Spinal cord (tissue), 10 donors: ENCODE measurements around the gene PLXNB3. TPM values are rescaled to one million over a fixed set of nuclear protein-coding genes. Genes with fewer than 3 reads are reported as not detected.
A peak's percentile ranks its signal among the peaks of the same experiment; 100 is the strongest.

Experiments used
- DNase-seq, 6 donors: peaks; one replicate each; pipeline versions ENCODE4 v3.0.0 to v3.0.0-alpha.2; 2013 to 2015; ENCODE audit warnings: low spot score in 6 of 6, low read depth in 4 of 6
- H3K27ac ChIP-seq: one replicate; pipeline ENCODE4 v1.5.1; 2013; ENCODE audit warnings: low read depth, low read length, control low read depth
- H3K27me3 ChIP-seq: one replicate; pipeline ENCODE4 v1.6.1; 2013; ENCODE audit warnings: low read length; ENCODE audit not compliant: control insufficient read depth, insufficient read depth
- H3K36me3 ChIP-seq: one replicate; pipeline ENCODE4 v1.6.1; 2013; ENCODE audit warnings: low read length; ENCODE audit not compliant: control insufficient read depth, insufficient read depth
- H3K4me1 ChIP-seq: one replicate; pipeline ENCODE4 v1.6.1; 2013; ENCODE audit warnings: low read length; ENCODE audit not compliant: control insufficient read depth, insufficient read depth
- H3K4me3 ChIP-seq: one replicate; pipeline ENCODE4 v1.5.1; 2013; ENCODE audit warnings: low read depth, low read length, control low read depth
- H3K9me3 ChIP-seq: one replicate; pipeline ENCODE4 v1.6.1; 2013; ENCODE audit warnings: low read length; ENCODE audit not compliant: control insufficient read depth, insufficient read depth
- WGBS: methylation state at CpG from one replicate; pipeline ENCODE4 v1.1.5; 2013; ENCODE audit warnings: missing lambda C conversion rate; ENCODE audit not compliant: insufficient coverage; 5-methylcytosine and 5-hydroxymethylcytosine counted together
- polyA plus RNA-seq, 2 donors: library from polyadenylated mRNA; unstranded; fragments of 120-200 nt; gene quantifications; one replicate each; pipeline ENCODE4 v1.2.1, GENCODE V29; 2013; ENCODE audit not compliant: insufficient read length in 2 of 2
- total RNA-seq, 2 donors: library from RNA; depleted of rRNA in 1 of 2; stranded (reverse); fragments of 120-200 nt in 1 of 2; fragments of >200 nt in 1 of 2; gene quantifications; one replicate each; pipeline versions ENCODE4 v1.2.3 to v1.2.4, GENCODE V29; 2013 to 2014
- donor health status: healthy.

The PLXNB3 gene
- total and polyA plus RNA-seq, 4 donors = 14.6 to 136 (median 76.7) TPM

DNA sequence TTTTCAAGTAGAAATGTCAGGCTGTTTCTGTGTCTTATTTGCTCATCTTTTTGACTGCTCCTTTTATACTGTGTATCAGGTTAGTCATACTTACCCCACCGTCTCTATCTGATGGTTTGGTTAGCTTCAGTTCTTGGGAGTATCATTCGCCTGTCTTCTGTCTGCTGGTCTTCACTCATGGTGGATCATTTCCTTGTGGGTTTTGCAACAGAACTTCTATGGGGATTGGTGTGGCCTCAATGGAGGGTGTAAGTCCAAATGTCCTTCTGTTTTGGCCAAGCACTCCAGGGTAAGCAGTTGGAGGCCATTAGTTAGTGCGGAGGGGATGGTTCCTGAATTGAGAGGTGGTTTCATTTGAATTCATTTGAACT is 32.2 kb upstream of the PLXNB3 start:
- H3K9me3 ChIP-seq = no peaks in the 10 kb centered on the region
- no peak overlapping the region for H3K27ac ChIP-seq

DNA sequence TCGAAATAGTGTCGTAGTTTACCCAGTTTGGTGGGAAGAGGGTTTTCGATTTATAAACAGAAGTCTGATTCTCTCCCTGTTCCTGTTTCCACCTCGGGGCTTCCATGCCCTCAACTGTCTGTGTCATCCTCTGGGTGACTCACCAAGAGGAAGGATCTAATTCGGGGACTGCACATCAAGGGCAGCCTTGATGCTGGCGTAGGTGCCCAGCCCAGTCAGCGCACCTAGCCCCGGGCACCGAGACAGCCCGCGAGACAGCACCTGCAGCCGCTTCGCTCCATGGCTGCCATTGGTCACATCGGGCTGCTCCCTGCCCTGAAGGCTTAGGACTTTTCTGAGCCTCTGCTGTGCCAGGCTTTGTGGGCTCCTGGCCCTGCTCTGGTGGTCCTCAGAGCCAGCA is 31.6 kb upstream of the PLXNB3 start:
- WGBS = 93% methylated on average over 12 of the region's 14 CpGs
- no peak overlapping the region for H3K27ac ChIP-seq
- peaks cover 25% of the 10 kb centered on the region for H3K4me1 ChIP-seq
- H3K9me3 ChIP-seq = no peaks in the 10 kb centered on the region
- H3K27me3 ChIP-seq = no peaks in the 10 kb centered on the region
- DNase-seq = no peak
- H3K36me3 ChIP-seq = peaks cover 36% of the 10 kb centered on the region
- H3K4me3 ChIP-seq = no peak overlapping the region

More for the DNA sequence above, 32.2 kb upstream of the PLXNB3 start:
- peaks cover 31% of the 10 kb centered on the region for H3K36me3 ChIP-seq
- WGBS = no CpG with 5 or more reads among the region's 3 CpGs
- no peak for DNase-seq
- H3K27me3 ChIP-seq = no peaks in the 10 kb centered on the region
- peaks cover 30% of the 10 kb centered on the region for H3K4me1 ChIP-seq
- no peak overlapping the region for H3K4me3 ChIP-seq

DNA sequence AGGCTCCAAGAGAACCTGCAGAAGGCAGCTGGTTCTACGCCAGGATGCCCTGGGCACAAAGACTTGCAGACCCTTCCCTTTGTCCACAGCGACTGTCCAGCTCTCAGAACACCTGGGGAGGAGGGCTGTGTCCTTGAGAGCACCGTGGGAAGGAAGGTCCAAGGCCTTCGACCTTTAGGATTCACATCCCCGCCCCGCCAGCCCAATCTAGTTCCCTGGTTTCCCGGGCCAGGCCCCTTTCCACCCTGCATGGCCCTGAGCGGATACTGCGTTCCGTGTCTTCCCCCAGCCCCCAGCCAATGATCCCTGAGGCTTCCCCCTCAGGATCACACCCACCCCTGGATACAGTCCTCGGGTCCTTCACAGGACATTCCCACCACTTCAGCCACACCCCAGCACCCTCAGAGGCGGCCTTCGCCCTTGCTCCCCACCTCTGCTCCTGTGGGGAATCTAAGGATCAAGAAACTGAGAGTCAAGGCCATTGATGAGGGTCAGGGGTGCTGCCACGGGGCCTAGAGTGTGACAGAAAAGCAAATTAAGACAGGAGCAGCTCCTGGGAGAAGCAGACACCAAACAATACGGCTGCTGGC is 30.3 kb upstream of the PLXNB3 start:
- WGBS = 81% methylated on average over 12 of the region's 15 CpGs

GRCh38 chrX:153734871-153735270 is 29.2 kb upstream of the PLXNB3 start:
- 33% methylated on average over 1 of the region's 2 CpGs for WGBS
- H3K27me3 ChIP-seq = no peaks in the 10 kb centered on the region
- peaks cover 5% of the 10 kb centered on the region for H3K4me1 ChIP-seq
- H3K27ac ChIP-seq = no peak overlapping the region
- H3K4me3 ChIP-seq = no peak overlapping the region
- peaks cover 42% of the 10 kb centered on the region for H3K36me3 ChIP-seq
- H3K9me3 ChIP-seq = no peaks in the 10 kb centered on the region
- DNase-seq = no peak

More for the DNA sequence above, 30.3 kb upstream of the PLXNB3 start:
- H3K4me1 ChIP-seq = peaks cover 12% of the 10 kb centered on the region
- H3K9me3 ChIP-seq = no peaks in the 10 kb centered on the region
- no peak for DNase-seq
- H3K27ac ChIP-seq = no peak overlapping the region
- H3K36me3 ChIP-seq = peaks cover 45% of the 10 kb centered on the region
- H3K27me3 ChIP-seq = no peaks in the 10 kb centered on the region
- no peak overlapping the region for H3K4me3 ChIP-seq

DNA sequence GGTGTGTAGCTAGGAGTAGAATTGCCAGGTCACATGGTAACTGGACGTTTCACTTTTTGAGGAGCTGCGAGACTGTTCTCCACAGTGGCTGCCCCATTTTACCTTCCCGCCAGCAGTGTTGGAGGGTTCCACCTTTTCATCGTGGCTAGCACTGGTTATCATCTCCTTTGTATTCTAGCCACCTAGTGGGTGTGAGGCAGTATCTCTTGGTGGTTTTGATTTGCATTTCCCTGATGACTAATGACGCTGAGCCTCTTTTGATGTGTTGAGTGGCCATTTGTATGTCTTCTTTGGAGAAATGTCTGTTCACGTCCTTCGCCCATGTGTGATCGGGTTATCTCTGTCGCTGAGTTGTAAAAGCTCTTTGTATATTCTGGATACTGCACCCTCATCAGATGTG is 28.8 kb upstream of the PLXNB3 start:
- Histone ChIP-seq H3K27me3 (no peaks in the 10 kb centered on the region), H3K27ac (no peak overlapping the region), H3K4me1 (peaks cover 5% of the 10 kb centered on the region), H3K9me3 (no peaks in the 10 kb centered on the region), H3K4me3 (no peak overlapping the region), H3K36me3 (peaks cover 42% of the 10 kb centered on the region)
- 76% methylated on average over 9 of the region's 9 CpGs for WGBS
- DNase-seq = no peak

- H3K4me3 ChIP-seq = no peak overlapping the region
- peaks cover 5% of the 10 kb centered on the region for H3K4me1 ChIP-seq
- H3K27me3 ChIP-seq = no peaks in the 10 kb centered on the region
- WGBS = 78% methylated on average over 29 of the region's 30 CpGs
- no peaks in the 10 kb centered on the region for H3K9me3 ChIP-seq
- no peak overlapping the region for H3K27ac ChIP-seq
- peaks cover 49% of the 10 kb centered on the region for H3K36me3 ChIP-seq
- DNase-seq = no peak
These were observed 27.8 kb upstream of the PLXNB3 start for GRCh38 chrX:153736071-153736820.

- DNase-seq = peak in 1 of 6 donors; percentile 17
- Histone ChIP-seq H3K27ac (no peak overlapping the region), H3K4me3 (no peak overlapping the region), H3K9me3 (no peaks in the 10 kb centered on the region), H3K4me1 (peaks cover 5% of the 10 kb centered on the region), H3K27me3 (no peaks in the 10 kb centered on the region), H3K36me3 (peaks cover 53% of the 10 kb centered on the region)
- 73% methylated on average over 12 of the region's 15 CpGs for WGBS
These were observed 27.1 kb upstream of the PLXNB3 start for GRCh38 chrX:153736871-153737441.

DNA sequence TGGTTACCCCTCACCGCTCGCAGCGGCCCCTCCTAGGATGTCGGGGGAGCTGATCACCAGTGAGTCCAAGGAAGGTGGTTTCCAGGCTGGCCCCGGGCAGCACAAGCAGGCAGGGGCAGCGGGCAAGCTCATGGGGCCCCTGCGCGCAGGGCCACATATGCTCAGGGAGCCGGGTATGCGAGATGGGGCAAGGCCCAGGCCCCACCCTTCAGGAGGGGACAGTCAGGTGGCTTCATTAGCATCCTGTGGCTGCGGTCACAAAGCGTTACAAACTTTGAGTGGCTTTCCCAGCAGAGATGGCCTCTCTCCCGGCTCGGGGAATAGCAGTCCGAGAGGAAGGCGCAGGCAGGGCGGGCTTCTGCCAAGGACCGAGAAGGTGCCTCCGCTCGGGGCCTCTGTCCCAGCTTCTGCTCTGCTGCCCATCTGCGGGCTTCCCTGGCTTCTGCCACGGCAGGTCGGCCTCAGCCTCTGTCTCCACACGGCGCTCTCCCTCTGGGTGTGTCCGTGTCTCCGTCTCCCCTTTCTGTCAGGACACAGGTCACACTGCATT is 25.9 kb upstream of the PLXNB3 start:
- no peaks in the 10 kb centered on the region for H3K27me3 ChIP-seq
- WGBS = 88% methylated on average over 21 of the region's 27 CpGs

DNA sequence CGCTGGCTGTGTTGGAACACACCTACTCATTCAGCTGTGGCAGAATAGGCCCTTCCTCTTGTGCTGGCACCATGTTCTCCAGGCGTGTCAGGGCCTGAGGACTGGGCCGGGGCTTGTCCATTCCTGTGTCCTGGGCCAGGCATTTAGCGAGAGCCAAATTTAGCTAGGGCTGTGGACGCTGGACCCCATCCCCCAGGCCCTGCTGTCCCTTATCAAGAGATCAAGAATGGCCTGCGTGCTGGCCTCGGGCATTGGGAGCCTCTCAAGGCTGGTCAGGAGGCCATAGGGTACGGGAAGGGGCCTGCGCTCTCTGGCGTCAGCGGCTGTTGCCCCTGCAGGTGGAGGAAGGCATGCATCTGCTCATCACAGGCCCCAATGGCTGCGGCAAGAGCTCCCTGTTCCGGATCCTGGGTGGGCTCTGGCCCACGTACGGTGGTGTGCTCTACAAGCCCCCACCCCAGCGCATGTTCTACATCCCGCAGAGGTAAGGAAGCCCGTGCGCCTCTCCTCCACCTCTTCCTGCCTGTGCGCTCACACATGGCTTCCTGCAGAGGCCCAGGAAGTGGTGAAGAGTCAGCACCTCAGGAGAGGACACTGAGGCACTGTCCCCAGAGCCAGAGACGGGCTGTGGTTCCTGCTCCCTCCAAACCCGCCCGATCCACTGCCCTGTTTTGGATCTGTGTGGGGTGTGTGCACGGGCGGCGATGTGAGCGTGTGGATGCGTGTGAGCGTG is 24.1 kb upstream of the PLXNB3 start:
- no peaks in the 10 kb centered on the region for H3K27me3 ChIP-seq
- H3K4me1 ChIP-seq = peaks cover 18% of the 10 kb centered on the region
- H3K9me3 ChIP-seq = no peaks in the 10 kb centered on the region
- H3K4me3 ChIP-seq = no peak overlapping the region
- peaks cover 45% of the 10 kb centered on the region for H3K36me3 ChIP-seq
- DNase-seq = no peak
- 86% methylated on average over 28 of the region's 29 CpGs for WGBS
- H3K27ac ChIP-seq = no peak overlapping the region

More for the DNA sequence above, 25.9 kb upstream of the PLXNB3 start:
- no peak overlapping the region for H3K4me3 ChIP-seq
- no peaks in the 10 kb centered on the region for H3K9me3 ChIP-seq
- no peak overlapping the region for H3K27ac ChIP-seq
- H3K36me3 ChIP-seq = peaks cover 49% of the 10 kb centered on the region
- H3K4me1 ChIP-seq = peaks cover 5% of the 10 kb centered on the region
- DNase-seq = no peak
